GM18867 (cell line): ENCODE data around the gene B3GALNT2.
"Not testable (repeated sequence)": the region's sequence is repeated elsewhere in the genome, so short reads cannot be mapped to it uniquely, and the experiment has no call there.

Experiments used
- ATAC-seq: cut with Tn5 transposase; IDR thresholded peaks from one replicate; pipeline ENCODE4 v1.9.1; 2021; ENCODE audit warnings: mild to moderate bottlenecking, moderate library complexity; ENCODE audit not compliant: unreplicated experiment

The B3GALNT2 gene

DNA sequence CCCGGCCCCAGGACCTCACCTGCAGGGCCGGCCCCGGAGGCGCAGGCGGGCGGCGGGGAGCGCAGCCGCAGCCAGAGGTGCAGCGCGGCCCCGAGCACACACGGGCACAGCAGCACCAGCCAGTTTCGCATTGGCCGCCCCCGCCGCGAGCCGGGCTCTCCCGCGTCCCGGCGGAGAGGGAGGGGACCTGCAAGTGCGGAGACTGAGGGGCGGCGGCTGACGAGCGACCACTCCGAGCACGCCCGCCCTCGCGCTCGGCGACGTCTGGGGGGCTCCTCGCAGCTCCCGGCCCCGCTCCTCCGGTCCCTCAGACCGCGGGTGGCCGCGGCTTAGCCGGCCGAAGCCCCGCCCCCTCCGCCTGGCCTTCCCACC lies at the start of gene B3GALNT2:
Gene B3GALNT2, minus strand, starts transcription at position 331 of the 372 bp plus-strand sequence. Its CDS starts 200 bp downstream, at position 131.
- ATAC-seq, result peak; percentile 49

DNA sequence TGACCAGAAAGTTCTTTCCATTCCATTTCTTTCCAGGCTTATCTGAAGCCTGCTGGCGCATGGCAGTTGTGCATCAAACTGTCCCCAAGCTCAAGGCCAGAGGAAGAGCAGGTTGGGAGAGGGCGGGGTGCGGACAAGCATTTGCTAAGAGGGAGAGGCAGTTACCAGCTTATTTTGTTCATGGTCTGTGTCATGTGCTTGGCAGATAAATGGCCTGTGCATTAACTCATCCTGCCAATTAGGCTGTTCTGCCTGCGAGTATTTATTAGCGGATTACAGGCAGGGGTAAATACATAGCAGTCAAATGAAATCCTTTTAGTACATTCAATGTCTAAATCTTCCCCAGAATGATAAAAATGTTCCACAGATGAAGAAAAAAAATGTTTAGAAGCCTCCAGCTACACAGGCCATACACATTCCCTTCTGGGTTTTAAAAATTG lies 48.9 kb upstream of the B3GALNT2 start:
- ATAC-seq, result no peak

DNA sequence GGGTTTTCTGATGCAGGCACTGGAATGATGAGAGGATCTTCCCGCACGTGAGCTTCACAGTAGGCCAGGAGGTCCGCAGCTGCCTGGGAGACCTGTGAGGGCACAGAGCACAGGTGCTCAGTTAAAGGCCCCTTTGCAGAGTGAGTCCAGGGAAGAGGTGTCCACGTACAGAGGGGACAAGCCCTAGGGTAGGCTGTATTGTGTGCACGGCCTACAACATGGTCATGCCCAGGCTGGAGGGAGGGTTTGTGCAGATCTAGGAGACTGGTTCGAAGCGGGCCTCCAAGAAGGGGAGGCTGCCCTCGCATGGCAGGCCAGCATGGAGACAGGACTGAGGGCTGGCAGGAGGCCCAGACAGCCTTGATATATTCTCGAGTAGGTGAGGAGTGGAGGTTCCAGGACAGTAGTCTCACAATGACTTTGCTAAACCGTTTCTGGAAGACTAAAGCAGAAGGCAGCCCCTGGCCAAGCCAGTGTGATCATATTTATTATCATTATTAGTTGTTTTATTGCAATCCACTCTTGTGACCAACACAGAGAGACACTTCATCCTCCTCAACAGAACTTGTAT lies 48.0 kb upstream of the B3GALNT2 start:
- no peak for ATAC-seq

DNA sequence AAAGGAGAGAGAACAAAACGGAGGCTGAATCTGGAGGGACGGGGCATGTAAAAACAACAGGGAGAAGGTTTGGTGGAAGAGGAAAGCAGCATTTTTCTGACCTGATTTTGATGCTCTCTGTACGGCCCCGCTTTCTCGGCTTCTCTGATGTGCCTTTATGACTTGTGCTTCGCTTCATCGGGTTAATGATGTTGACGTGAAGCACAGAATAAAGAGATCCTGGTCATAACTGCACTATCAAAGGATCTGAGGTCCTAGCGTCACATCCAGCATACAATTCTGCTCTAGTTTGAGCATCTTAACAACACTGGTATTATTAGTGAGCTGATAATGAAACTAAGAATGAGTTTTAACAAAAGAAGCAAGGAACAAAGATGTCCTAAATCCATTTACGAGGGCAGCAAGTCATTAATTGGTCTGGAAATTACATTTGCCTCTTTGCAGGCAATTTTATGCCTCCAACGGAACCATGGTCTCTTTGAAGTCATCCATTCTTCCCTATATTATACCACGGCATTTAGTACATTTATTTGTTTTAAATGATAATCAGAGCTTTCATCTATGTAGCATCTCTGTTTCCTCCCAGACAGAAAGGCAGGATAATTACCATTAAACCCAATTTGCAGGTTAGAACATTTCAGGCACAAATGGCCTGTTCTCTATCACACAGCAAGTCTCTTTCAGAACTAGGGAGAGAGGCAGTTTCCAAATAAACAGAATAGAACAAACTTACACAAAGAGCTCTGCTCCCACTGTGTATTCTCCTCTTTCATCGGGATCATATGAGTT lies 45.3 kb upstream of the B3GALNT2 start:
- ATAC-seq, result no peak

DNA sequence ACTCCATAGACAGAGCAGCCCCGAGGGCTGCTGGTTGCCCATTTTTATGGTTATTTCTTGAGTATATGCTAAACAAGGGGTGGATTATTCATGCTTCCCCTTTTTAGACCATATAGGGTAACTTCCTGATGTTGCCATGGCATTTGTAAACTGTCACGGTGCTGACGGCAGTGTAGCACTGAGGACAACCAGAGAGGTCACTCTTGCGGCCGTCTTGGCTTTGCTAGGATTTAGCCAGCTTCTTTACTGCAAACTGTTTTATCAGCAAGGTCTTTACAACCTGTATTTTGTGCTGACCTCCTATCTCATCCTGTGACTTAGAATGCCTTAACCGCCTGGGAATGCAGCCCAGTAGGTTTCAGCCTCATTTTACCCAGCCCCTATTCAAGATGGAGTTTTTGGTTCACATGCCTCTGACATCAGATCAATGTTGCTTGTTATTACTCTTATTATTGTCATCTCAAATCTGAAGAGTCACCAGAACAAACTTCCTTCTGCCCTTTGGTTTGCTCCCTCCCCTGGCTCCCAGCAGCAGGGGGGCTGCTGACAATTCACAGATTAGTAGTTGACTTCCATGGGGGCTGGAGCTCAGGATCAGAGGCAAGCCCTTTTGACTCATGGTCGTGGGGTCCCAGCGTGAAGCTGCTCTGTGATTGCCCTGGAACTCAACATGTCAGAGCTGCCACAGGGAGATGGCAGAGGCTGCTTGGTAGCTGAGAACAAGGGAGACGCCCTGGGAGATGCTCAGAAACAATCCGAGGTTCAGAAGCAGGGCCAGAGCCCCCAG lies 42.3 kb upstream of the B3GALNT2 start:
- ATAC-seq, result not testable (repeated sequence)

DNA sequence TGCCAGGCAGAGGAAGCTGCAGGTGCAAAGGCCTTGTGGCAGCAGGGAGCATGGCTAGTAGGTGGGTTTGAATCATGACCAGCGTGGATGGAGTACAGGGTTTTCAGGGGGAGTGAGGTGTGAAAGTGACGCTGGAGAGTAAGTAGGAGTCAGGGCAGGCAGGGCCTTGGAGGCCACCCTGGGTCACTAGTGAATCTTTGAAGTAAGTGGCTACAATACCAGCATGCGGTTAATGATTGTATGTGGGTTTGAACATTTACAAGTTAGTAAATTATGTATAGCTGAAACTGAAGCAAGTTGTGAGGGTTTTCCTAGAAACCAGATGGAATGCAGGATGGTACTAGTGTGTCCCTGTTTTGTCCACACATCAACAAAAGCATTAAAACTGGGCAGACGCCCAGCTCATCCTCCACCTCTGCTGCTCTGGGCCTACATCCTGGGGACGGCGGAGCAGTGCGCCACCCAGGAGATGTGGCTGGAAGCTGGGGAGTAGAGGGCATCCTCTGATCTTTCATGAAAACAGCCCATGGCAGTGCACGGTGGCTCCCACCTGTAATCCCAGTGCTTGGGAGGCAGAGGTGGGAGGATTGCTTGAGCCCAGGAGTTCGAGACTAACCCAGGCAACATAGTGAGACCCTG lies 41.2 kb upstream of the B3GALNT2 start:
- ATAC-seq, result no peak

DNA sequence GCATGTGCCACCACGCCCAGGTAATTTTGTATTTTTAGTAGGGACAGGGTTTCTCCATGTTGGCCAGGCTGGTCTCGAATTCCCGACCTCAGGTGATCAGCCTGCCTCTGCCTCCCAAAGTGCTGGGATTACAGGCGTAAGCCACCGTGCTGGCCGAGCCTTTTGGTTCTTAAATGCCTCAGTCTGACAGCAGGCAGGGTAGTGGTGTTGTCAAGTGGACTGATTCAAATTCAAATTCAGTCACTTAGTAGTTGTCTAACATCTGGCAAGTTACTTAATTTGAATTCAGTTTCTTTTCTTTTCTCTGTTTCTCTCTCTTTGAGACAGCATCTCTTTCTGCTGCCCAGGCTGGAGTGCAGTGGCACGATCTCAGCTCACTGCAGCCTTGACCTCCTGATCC lies 38.6 kb upstream of the B3GALNT2 start:
- not testable (repeated sequence) for ATAC-seq

DNA sequence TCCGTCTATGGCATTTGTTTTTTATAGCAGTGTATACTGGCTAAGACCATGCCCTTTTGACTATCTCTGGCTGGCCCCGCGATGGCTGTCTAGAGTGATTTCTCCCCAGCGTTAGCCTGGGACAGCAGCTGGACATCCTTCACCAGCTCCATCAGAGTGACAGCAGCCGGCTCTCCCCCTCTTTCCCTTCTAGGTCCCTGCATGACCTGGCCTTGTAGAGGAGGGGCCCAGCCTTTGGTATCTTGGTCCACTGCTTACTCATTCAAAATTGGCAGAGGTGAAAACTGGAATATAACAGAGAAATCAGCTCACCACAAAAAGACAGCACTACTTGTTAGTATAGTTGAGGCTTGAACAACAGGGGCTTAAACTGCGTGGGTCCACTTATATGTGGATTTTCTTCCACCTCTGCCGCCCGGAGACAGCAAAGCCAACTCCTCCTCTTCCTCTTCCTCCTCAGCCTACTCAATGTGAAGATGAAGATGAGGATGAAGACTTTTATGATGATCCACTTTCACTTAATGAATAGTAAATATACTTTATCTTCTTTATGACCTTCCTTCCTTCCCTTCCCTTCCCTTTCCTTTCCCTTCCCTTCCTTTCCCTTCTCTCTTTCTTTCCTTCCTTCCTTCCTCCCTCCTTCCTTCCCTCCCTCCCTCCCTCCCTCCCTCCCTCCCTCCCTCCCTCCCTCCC lies 29.4 kb upstream of the B3GALNT2 start:
- ATAC-seq, result no peak

DNA sequence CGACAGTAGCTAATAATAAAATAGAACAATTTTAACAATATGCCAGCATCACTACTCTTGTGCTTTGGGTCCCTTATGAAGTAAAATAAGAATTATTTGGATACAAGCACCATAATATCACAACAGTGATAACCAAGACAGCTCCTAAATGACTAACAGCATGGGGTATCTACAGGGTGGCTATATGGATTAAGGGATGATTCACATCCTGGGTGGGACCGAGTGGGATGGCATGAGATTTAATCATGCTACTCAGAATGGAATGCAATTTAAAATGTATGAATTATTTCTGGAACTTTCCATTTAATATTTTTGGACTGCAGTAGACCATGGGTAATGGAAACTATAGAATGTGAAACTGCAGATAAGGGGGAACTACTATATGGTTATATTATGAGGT lies 28.1 kb upstream of the B3GALNT2 start:
- ATAC-seq, result no peak

DNA sequence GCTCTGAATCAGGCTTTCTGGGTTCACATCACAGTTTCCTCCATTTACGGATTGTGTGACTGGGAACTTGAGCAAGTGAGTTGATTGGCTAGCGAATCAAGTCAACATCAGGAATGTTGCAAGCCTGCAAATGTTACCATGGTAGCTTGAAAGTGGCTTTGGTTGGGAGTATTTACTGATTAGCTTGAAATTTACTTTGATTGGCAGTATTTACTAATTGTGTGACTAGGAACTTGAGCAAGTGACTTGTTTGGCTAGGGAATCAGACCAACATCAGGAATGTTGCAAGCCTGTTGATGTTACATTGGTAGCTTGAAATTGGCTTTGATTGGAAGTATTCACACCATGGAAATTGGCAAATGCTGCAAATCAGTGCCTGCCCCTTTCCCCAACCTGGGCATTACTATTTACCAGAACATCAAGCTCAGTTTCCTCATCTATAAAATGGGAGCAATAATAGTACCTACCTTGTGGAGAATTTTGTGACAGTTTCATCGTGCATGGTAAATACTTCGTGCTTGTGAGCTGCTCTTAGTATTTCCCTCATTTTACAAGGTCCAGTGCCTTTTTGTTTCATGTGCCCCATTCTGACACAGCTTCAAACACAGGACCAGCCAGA lies 23.1 kb upstream of the B3GALNT2 start:
- no peak for ATAC-seq

DNA sequence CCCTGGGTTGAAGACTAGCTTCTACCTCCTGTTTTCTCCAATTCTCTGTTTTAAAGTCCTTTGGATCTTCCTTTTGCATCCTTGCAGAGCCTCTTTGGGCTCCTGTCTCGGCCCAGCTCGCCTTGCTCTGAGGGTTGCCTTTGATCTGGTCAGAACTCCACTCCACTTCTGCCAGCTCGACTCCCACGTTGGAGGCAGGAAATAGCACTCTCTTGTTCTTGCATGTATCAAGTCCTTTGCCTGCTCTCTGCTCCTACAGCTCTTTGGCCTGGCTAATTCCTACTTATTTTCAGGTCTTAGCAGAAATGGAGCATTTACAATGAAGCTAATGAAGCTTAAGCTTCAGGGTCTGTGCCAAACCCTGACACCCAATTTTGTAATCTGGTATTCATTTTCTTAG lies 21.1 kb upstream of the B3GALNT2 start:
- no peak for ATAC-seq

DNA sequence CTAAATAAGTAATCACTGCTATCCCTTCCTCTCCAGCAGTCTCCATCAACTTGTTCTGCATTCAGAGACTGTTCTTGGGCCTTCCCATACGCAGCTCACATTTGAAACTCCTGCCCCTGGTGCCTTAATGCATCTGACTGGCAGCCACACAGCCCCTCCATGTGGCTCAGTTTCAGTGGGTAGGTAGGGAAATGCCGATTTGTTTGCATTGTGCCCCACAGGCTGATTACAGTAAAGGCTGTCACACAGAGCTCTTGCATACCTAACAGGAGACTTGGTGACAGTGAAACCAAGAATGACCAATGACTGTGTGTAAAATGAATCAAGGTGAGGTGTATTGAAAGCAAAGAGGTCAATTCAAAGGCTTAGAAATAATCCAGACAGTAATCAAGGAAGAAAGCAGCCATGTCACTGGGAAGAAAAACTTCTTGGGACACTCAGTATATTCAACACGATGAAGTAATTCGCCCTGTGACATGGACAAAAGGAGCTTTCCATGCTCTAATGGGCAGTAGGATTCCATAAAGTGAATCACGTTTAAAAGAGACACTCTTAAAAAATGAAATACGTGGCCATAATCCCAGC lies 12.7 kb upstream of the B3GALNT2 start:
- ATAC-seq, result peak; percentile 56

DNA sequence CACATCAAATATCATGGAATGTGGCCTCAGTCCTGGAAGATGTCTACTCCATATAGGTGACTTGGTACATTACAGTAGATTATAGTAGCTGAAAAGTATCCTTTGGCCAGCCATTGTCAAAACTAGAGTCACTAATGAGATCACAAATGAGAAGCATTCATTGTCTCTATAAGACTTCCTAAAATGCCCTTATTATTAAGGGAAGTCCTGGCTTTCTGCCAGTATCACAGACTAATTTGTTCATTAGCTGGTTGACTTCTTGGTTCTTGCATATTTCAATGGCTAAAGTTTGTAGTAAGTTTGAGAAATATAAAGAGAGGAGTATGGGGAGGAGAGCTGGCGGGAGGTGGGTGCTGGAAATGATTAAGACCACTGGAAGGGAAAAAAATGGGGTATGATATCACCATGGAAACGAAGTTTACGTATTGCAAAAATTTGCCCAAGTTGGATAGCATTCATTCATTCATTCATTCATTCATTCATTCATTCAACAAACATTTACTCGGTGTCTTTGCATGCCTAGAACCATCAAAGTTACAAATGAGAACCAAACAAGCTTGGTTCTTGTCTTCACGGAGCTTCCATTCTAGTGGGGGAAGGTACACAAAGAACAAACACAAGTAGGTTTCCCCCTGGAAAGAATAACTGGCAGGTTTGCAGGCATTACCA lies 11.7 kb upstream of the B3GALNT2 start:
- ATAC-seq, result no peak

DNA sequence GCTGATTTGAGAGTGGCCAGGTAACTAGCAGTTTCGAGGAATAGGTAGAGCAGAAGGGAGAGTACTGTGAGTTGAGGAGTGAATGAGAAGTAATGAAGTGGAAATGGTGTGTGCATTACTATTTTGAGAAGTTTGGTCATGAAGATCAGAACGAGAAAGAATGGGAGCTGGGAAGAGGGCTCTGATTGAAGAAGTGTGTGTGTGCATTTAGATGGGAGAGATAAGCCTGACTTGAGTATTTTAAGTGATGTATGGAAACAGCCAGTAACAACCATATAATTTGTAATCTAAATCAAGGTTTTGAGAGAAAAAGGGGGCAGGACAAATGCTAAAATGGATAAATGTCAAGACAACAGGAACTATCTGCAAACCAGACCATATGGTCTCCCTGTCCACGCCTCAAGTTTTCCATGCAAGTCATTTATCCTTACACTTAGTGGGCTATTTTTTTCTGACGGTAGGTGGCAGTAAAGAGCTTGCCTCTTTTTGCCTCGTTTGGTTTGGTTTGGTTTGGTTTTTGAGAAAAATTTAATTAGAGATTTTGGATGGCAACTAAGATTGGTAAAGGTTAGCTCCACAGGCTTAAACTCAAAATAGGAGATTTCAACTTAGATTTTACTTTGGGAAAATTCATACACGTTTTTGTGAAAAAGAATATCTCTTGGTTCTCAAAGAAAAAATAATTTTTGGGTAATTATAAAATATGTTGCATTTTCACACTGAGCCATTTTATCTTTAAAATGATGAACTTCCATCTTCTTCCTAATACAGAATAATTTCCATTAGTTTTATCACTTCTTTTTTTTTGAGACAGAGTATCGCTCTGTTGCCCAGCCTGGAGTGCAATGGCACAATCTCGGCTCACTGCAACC lies 9.5 kb upstream of the B3GALNT2 start:
- ATAC-seq, result no peak

DNA sequence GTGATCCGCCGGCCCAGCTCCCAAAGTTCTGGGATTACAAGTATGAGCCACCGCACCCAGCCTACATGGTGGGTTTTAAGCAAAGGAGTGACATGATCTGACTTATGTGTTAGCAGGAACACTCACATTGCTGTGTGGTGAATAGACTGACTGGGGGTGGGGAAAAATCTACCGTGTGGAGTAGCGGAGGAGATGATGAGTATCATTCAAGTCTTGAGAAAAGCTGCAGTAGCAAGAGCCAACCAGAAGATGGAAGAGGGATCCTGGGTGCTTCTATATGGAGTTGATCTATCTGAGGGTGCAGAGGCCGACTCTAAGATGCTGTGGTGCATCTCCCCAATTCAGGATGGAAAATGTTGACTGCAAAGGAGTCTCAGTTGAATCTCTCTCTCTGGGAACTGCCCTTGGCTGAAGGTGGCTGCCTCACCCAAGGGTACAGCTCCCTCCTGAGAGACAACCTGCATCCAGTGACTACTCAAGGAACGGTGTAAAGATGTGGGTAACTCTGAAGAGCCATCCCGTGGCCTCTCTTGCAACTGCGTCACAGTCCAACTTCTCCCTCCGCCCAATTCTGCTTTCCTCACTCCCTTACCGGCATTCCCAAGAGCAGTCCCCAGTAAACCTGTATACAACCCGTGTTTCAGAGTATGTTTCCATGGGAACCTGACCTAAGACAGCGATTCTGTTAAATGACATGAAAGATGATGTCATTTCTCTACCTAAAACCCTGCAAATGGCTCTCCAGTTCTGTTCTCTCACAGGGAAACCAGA lies 7.4 kb upstream of the B3GALNT2 start:
- no peak for ATAC-seq

DNA sequence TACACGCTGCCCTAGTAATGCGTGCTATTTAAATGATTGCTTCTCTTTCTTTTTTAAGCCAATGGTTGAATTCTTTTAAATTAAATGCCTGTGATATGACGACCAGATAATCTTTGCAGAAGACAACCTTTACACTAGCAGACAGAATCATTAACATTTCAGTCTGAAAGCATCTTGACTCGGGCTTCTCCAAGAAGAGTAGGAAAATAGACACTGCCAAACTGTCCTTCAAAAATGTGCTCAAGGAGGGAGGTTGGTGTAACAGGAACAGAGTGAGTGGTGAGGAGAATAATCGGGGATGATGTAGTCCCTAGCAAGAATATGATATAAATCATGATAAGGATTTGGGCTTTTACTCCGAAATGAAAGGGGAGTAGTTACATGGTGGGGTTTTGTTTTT lies 6.6 kb upstream of the B3GALNT2 start:
- ATAC-seq, result no peak

DNA sequence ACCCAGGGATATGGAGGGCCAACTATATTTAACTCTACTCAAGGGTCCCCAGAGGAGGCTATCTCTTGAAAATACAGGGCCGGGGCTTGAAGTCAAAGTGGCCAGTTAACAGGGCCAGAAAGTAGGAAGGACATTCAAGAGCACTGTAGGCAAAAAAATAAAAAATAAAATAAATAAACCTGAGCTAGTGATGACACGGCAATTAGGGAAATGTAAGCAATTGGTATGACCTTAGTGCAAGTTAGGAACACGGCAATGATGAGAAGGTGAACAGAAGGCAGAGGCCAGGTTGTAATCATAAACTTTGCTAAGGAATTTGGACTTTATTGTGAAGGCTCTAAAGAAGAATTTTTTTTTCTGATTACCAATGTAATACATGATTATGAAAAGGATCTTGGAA lies 3.4 kb upstream of the B3GALNT2 start:
- no peak for ATAC-seq
